Fibroblast of lung (primary cell): Measurements from ENCODE around the gene RAB5A. TPM values are rescaled to one million over a fixed set of nuclear protein-coding genes. Genes with fewer than 3 reads are reported as not detected.

Experiments
- DNase-seq, 2 donors: peaks; one replicate each; pipeline versions ENCODE4 v3.0.0 to v3.0.0-alpha.2; 2010; ENCODE audit warnings: low read depth in 2 of 2
- H2AFZ ChIP-seq: 2 replicates; pipeline ENCODE4 v1.5.1; 2012; ENCODE audit warnings: low read length, control low read depth, inconsistent platforms
- H3K27ac ChIP-seq: 2 replicates; pipeline ENCODE4 v1.5.1; 2011; ENCODE audit warnings: low read length, control low read depth; ENCODE audit not compliant: insufficient read depth
- H3K27me3 ChIP-seq: 2 replicates; pipeline ENCODE4 v1.5.1; 2011; ENCODE audit warnings: mild to moderate bottlenecking, low read length; ENCODE audit not compliant: control insufficient read depth, insufficient read depth
- H3K36me3 ChIP-seq: 2 replicates; pipeline ENCODE4 v1.5.1; 2011; ENCODE audit warnings: low read length; ENCODE audit not compliant: control insufficient read depth, insufficient read depth
- H3K4me1 ChIP-seq: 2 replicates; pipeline ENCODE4 v1.5.1; 2011; ENCODE audit warnings: low read length; ENCODE audit not compliant: control insufficient read depth, insufficient read depth; ENCODE audit errors: extremely low read depth
- H3K4me2 ChIP-seq: 2 replicates; pipeline ENCODE4 v1.5.1; 2011; ENCODE audit warnings: low read length, control low read depth; ENCODE audit not compliant: insufficient read depth; ENCODE audit errors: extremely low read depth
- H3K4me3 ChIP-seq, 4 experiments: fragments of 200-600 bp in 1 of 4; sonication (generic) in 1 of 4; replicated peaks in 1 of 4; 2 replicates each; pipeline ENCODE4 v1.5.1; 2011 to 2016; ENCODE audit warnings: low read length in 4 of 4, low read depth in 3 of 4, mild to moderate bottlenecking in 3 of 4, control low read depth in 2 of 4, inconsistent platforms in 1 of 4, mixed read lengths in 1 of 4; ENCODE audit not compliant: insufficient read depth in 1 of 4; ENCODE audit errors: control extremely low read depth in 1 of 4
- H3K79me2 ChIP-seq: 2 replicates; pipeline ENCODE4 v1.5.1; 2012; ENCODE audit warnings: mild to moderate bottlenecking, low read length, inconsistent platforms; ENCODE audit not compliant: control insufficient read depth, insufficient read depth
- H3K9ac ChIP-seq: 2 replicates; pipeline ENCODE4 v1.5.1; 2011; ENCODE audit warnings: mild to moderate bottlenecking, low read length, control low read depth; ENCODE audit not compliant: insufficient read depth
- H3K9me3 ChIP-seq: 2 replicates; pipeline ENCODE4 v1.5.1; 2012; ENCODE audit warnings: low read depth, low read length; ENCODE audit not compliant: control insufficient read depth, insufficient read depth
- H4K20me1 ChIP-seq: 2 replicates; pipeline ENCODE4 v1.5.1; 2011; ENCODE audit warnings: low read length; ENCODE audit not compliant: control insufficient read depth, insufficient read depth; ENCODE audit errors: extremely low read depth
- CTCF ChIP-seq, 2 donors: IDR thresholded peaks in 1 of 2; conservative IDR thresholded peaks in 1 of 2; 1 replicate in 1 of 2; 2 replicates in 1 of 2; pipeline ENCODE4 v1.5.1; 2011 to 2012; ENCODE audit warnings: low read length in 2 of 2, control low read depth in 1 of 2, inconsistent platforms in 1 of 2, low read depth in 1 of 2, mild to moderate bottlenecking in 1 of 2
- EZH2 ChIP-seq: IDR thresholded peaks from 2 replicates; pipeline ENCODE4 v1.5.1; 2012; ENCODE audit warnings: low read length, control low read depth, mild to moderate bottlenecking; ENCODE audit errors: missing control alignments
- polyA plus RNA-seq, 2 donors: library from polyadenylated mRNA; depleted of rRNA in 1 of 2; stranded (reverse) in 1 of 2; unstranded in 1 of 2; fragments of >200 nt; gene quantifications; 2 replicates each; pipeline ENCODE4 v1.2.1, GENCODE V29; 2011 to 2012; ENCODE audit warnings: missing spikeins in 1 of 2
- total RNA-seq: library from RNA; depleted of rRNA; stranded (reverse); fragments of >200 nt; gene quantifications from 2 replicates; pipeline ENCODE4 v1.2.1, GENCODE V29; 2014

RAB5A gene
- total and polyA plus RNA-seq, 2 donors (not counting 1 experiment from before 2014, with no cell fraction given): 50.9 to 86.1 TPM

GRCh38 chr3:19960696-19961095, 13.8 kb downstream of the RAB5A start:
- H2AFZ ChIP-seq: no peak overlapping the region
- H3K4me2 ChIP-seq: no peak overlapping the region
- no peak for DNase-seq
- no peaks in the 10 kb centered on the region for H3K36me3 ChIP-seq
- H3K27ac ChIP-seq: no peak overlapping the region
- H3K4me3 ChIP-seq: no peak overlapping the region
- no peaks in the 10 kb centered on the region for H3K4me1 ChIP-seq
- peaks cover 2% of the 10 kb centered on the region for H4K20me1 ChIP-seq
- H3K27me3 ChIP-seq: no peaks in the 10 kb centered on the region
- TF ChIP-seq EZH2: no peak
- TF ChIP-seq CTCF (conservative IDR thresholded peaks at IDR 0.05 in 1 of 2, IDR thresholded peaks at IDR 0.05 in 1 of 2; ENCODE audit: low read depth in 1 of 2, low read length in 2 of 2): no peak
- no peak overlapping the region for H3K9ac ChIP-seq
- peaks cover 80% of the 10 kb centered on the region for H3K79me2 ChIP-seq
- H3K9me3 ChIP-seq: no peaks in the 10 kb centered on the region

GRCh38 chr3:19961960-19962359, 15.1 kb downstream of the RAB5A start:
- H3K4me2 ChIP-seq: no peak overlapping the region
- peaks cover 82% of the 10 kb centered on the region for H3K79me2 ChIP-seq
- H4K20me1 ChIP-seq: peaks cover 2% of the 10 kb centered on the region
- no peaks in the 10 kb centered on the region for H3K9me3 ChIP-seq
- H2AFZ ChIP-seq: no peak overlapping the region
- H3K27ac ChIP-seq: no peak overlapping the region
- DNase-seq: no peak
- TF ChIP-seq EZH2 (no peak), CTCF (conservative IDR thresholded peaks at IDR 0.05 in 1 of 2, IDR thresholded peaks at IDR 0.05 in 1 of 2; ENCODE audit: low read depth in 1 of 2, low read length in 2 of 2) (no peak)
- no peak overlapping the region for H3K9ac ChIP-seq
- H3K4me1 ChIP-seq: no peaks in the 10 kb centered on the region
- no peaks in the 10 kb centered on the region for H3K36me3 ChIP-seq
- no peak overlapping the region for H3K4me3 ChIP-seq
- H3K27me3 ChIP-seq: no peaks in the 10 kb centered on the region

GRCh38 chr3:19967208-19967607, 20.3 kb downstream of the RAB5A start:
- H3K9me3 ChIP-seq: no peaks in the 10 kb centered on the region
- no peaks in the 10 kb centered on the region for H4K20me1 ChIP-seq

More at GRCh38 chr3:19967208-19967607, 20.3 kb downstream of the RAB5A start:
- no peak overlapping the region for H3K4me2 ChIP-seq
- no peak overlapping the region for H3K27ac ChIP-seq
- no peaks in the 10 kb centered on the region for H3K27me3 ChIP-seq
- no peak overlapping the region for H2AFZ ChIP-seq
- no peak overlapping the region for H3K9ac ChIP-seq
- H3K36me3 ChIP-seq: no peaks in the 10 kb centered on the region
- H3K79me2 ChIP-seq: peaks cover 71% of the 10 kb centered on the region
- no peak for DNase-seq
- TF ChIP-seq CTCF (conservative IDR thresholded peaks at IDR 0.05 in 1 of 2, IDR thresholded peaks at IDR 0.05 in 1 of 2; ENCODE audit: low read depth in 1 of 2, low read length in 2 of 2) (no peak), EZH2 (no peak)
- H3K4me1 ChIP-seq: no peaks in the 10 kb centered on the region
- no peak overlapping the region for H3K4me3 ChIP-seq
